ENCODE measurements around the gene ATP6V1B1. TPM values are rescaled to one million over a fixed set of nuclear protein-coding genes. Genes with fewer than 3 reads are reported as not detected.
A peak's percentile ranks its signal among the peaks of the same experiment; 100 is the strongest.

The ATP6V1B1 gene
- total RNA-seq, 1 experiment from 2014 or later, result not detected

- TF ChIP-seq E2F5 (CRISPR knock-in tag; IDR thresholded peaks at IDR 0.05) (peak; percentile 34; the same call in 1 of the 2 replicates), EMX1 (CRISPR knock-in tag; IDR thresholded peaks at IDR 0.05) (no peak), ZBTB43 (CRISPR knock-in tag; IDR thresholded peaks at IDR 0.05) (no peak), PRRX2 (CRISPR knock-in tag; IDR thresholded peaks at IDR 0.05) (no peak), USF1 (CRISPR knock-in tag; IDR thresholded peaks at IDR 0.05) (no peak), MAX (CRISPR knock-in tag; IDR thresholded peaks at IDR 0.05) (peak; percentile 29; the same call in 1 of the 2 replicates), PRDM15 (CRISPR knock-in tag; IDR thresholded peaks at IDR 0.05) (0 out of 2 replicates have a peak, but pooled peaks have one; percentile 53), IRF2 (CRISPR knock-in tag; IDR thresholded peaks at IDR 0.05; ENCODE audit: borderline replicate concordance, low read depth) (no peak), TEAD4 (CRISPR knock-in tag; IDR thresholded peaks at IDR 0.05) (no peak), ZNF219 (CRISPR knock-in tag; IDR thresholded peaks at IDR 0.05; ENCODE audit: borderline replicate concordance) (no peak), ZNF423 (CRISPR knock-in tag; IDR thresholded peaks at IDR 0.05) (no peak), CBFB (CRISPR knock-in tag; IDR thresholded peaks at IDR 0.05; ENCODE audit: low read depth) (no peak), ZBTB21 (CRISPR knock-in tag; IDR thresholded peaks at IDR 0.05; ENCODE audit: borderline replicate concordance) (no peak)
Observed at GRCh38 chr2:70887550-70888246, 48.0 kb upstream of the ATP6V1B1 start (continued).

GRCh38 chr2:70888366-70888922 lies 47.3 kb upstream of the ATP6V1B1 start:
- ATAC-seq (no peak), DNase-seq (ENCODE audit: low spot score) (no peak)
- Mint-ChIP-seq H3K4me1 (peaks cover 33% of the 10 kb centered on the region), H3K36me3 (no peaks in the 10 kb centered on the region; the same call in 1 of the 2 replicates), H3K27me3 (ENCODE audit: low read depth) (peaks cover 100% of the 10 kb centered on the region), H3K4me3 (peak overlapping the region; percentile 63), H3K9me3 (no peaks in the 10 kb centered on the region), H3K27ac (no peak overlapping the region)
- CTCF ChIA-PET, result interaction anchor here (1.0 to 1.4 kb wide), 4 partner anchors 17 to 72 kb away, joined by 3 to 7 read pairs (median 5); no protein-coding TSS in a partner anchor
- POLR2A ChIA-PET, result interaction anchor here (1.2 to 1.6 kb wide), 2 partner anchors 8 to 10 kb away, joined by 4 to 7 read pairs; no protein-coding TSS in a partner anchor
- TF ChIP-seq MAX (CRISPR knock-in tag; IDR thresholded peaks at IDR 0.05), result no peak
- TF ChIP-seq NR2C2 (CRISPR knock-in tag; IDR thresholded peaks at IDR 0.05), result no peak
- TF ChIP-seq ZSCAN18 (CRISPR knock-in tag; IDR thresholded peaks at IDR 0.05), result no peak
- TF ChIP-seq FOXK1 (CRISPR knock-in tag; IDR thresholded peaks at IDR 0.05), result no peak
- no peak for TF ChIP-seq ATF2 (CRISPR knock-in tag; IDR thresholded peaks at IDR 0.05; ENCODE audit: borderline replicate concordance, low read depth)
- TF ChIP-seq ZNF263 (CRISPR knock-in tag; IDR thresholded peaks at IDR 0.05; ENCODE audit: low read depth), result no peak
- no peak for TF ChIP-seq E2F5 (CRISPR knock-in tag; IDR thresholded peaks at IDR 0.05)
- TF ChIP-seq CREM (CRISPR knock-in tag; IDR thresholded peaks at IDR 0.05), result no peak
- TF ChIP-seq GABPB1 (CRISPR knock-in tag; IDR thresholded peaks at IDR 0.05), result no peak
- TF ChIP-seq TP53 (CRISPR knock-in tag; IDR thresholded peaks at IDR 0.05), result no peak
- TF ChIP-seq NFATC4 (CRISPR knock-in tag; IDR thresholded peaks at IDR 0.05), result no peak
